Measurements from ENCODE around the gene KCND2.

DNA sequence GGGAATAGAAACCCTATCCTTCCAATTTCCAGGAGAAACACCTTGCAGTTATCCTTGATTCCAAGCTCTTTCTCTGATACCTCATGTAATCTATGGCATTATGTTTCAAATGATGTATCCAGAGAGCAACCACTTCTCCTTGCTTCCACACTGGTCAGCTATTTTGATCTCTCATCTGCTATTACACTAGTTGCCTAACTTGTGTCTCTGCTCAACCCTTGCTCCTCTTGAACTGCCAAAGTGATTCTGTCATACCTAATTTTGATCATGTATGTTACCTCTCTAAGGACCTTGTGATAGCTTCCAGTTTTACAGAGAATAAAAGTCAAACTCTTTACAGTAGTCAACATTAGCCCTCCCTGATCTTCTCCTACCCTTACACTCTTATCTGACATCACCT is 90.4 kb downstream of the KCND2 start:
- TF ChIP-seq, protein P1, sequence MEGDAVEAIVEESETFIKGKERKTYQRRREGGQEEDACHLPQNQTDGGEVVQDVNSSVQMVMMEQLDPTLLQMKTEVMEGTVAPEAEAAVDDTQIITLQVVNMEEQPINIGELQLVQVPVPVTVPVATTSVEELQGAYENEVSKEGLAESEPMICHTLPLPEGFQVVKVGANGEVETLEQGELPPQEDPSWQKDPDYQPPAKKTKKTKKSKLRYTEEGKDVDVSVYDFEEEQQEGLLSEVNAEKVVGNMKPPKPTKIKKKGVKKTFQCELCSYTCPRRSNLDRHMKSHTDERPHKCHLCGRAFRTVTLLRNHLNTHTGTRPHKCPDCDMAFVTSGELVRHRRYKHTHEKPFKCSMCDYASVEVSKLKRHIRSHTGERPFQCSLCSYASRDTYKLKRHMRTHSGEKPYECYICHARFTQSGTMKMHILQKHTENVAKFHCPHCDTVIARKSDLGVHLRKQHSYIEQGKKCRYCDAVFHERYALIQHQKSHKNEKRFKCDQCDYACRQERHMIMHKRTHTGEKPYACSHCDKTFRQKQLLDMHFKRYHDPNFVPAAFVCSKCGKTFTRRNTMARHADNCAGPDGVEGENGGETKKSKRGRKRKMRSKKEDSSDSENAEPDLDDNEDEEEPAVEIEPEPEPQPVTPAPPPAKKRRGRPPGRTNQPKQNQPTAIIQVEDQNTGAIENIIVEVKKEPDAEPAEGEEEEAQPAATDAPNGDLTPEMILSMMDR (IDR thresholded peaks at IDR 0.05): no peak
- TF ChIP-seq POLR2A (IDR thresholded peaks at IDR 0.05): no peak

Measured in thyroid gland (tissue), 4 donors.